Loucy (cell line): Measurements from ENCODE around the gene BBX.
A peak's percentile ranks its signal among the peaks of the same experiment; 100 is the strongest.

Source experiments
- H2AFZ ChIP-seq: fragments of 200-600 bp; sonication (generic); 2 replicates; pipeline ENCODE4 v1.6.0; 2016; ENCODE audit warnings: antibody characterized with exemption, mild to moderate bottlenecking, low read length, moderate library complexity
- H3F3A ChIP-seq: fragments of 200-600 bp; 2 replicates; pipeline ENCODE4 v1.6.0; 2016; ENCODE audit warnings: antibody characterized with exemption, low read depth, mild to moderate bottlenecking
- H3K27me3 ChIP-seq: fragments of 200-600 bp; sonication (generic); 2 replicates; pipeline ENCODE4 v1.6.1; 2014; ENCODE audit warnings: low read length, mild to moderate bottlenecking; ENCODE audit not compliant: insufficient read depth, poor library complexity, severe bottlenecking
- H3K36me3 ChIP-seq: fragments of 200-600 bp; sonication (generic); 2 replicates; pipeline ENCODE4 v1.6.1; 2016; ENCODE audit warnings: low read length; ENCODE audit not compliant: insufficient read depth
- H3K4me1 ChIP-seq: fragments of 200-600 bp; sonication (generic); 2 replicates; pipeline ENCODE4 v1.5.1; 2014; ENCODE audit warnings: low read length, mild to moderate bottlenecking; ENCODE audit not compliant: insufficient read depth, poor library complexity, severe bottlenecking
- H3K4me2 ChIP-seq: fragments of 200-600 bp; sonication (generic); 2 replicates; pipeline ENCODE4 v1.6.0; 2014; ENCODE audit warnings: antibody characterized with exemption, low read length, low read depth, mild to moderate bottlenecking; ENCODE audit not compliant: poor library complexity, severe bottlenecking
- H3K4me3 ChIP-seq: fragments of 200-600 bp; sonication (generic); 2 replicates; pipeline ENCODE4 v1.5.1; 2014; ENCODE audit warnings: low read length, mild to moderate bottlenecking, mixed read lengths; ENCODE audit not compliant: poor library complexity, severe bottlenecking
- H3K79me2 ChIP-seq: fragments of 200-600 bp; sonication (generic); 2 replicates; pipeline ENCODE4 v1.6.1; 2014; ENCODE audit warnings: low read length; ENCODE audit not compliant: insufficient read depth
- H3K9ac ChIP-seq: fragments of 200-600 bp; sonication (generic); 2 replicates; pipeline ENCODE4 v1.6.0; 2014; ENCODE audit warnings: mild to moderate bottlenecking, low read depth, low read length, moderate library complexity; ENCODE audit not compliant: poor library complexity, severe bottlenecking
- H3K9me2 ChIP-seq: fragments of 200-600 bp; sonication (generic); replicated peaks from 2 replicates; pipeline ENCODE4 v1.6.1; 2016; ENCODE audit warnings: low read depth, low read length, mixed read lengths
- H3K9me3 ChIP-seq: fragments of 200-600 bp; sonication (generic); 2 replicates; pipeline ENCODE4 v1.6.1; 2014; ENCODE audit warnings: mild to moderate bottlenecking, antibody characterized with exemption, low read length, low read depth; ENCODE audit not compliant: insufficient read depth
- H4K20me1 ChIP-seq: fragments of 200-600 bp; sonication (generic); 2 replicates; pipeline ENCODE4 v1.6.0; 2014; ENCODE audit warnings: antibody characterized with exemption, low read length, mild to moderate bottlenecking; ENCODE audit not compliant: insufficient read depth, poor library complexity, severe bottlenecking
- EZH2phosphoT487 ChIP-seq: fragments of 200-600 bp; IDR thresholded peaks from 2 replicates; pipeline ENCODE4 v1.6.1; 2018; ENCODE audit warnings: antibody characterized with exemption, mild to moderate bottlenecking, moderate library complexity, borderline replicate concordance
- TF ChIP-seq, protein P1 (sequence below): fragments of 200-600 bp; sonication (generic); conservative IDR thresholded peaks from 2 replicates; pipeline ENCODE4 v1.5.1; 2014; ENCODE audit warnings: mild to moderate bottlenecking, antibody characterized with exemption, low read length

Gene BBX

DNA sequence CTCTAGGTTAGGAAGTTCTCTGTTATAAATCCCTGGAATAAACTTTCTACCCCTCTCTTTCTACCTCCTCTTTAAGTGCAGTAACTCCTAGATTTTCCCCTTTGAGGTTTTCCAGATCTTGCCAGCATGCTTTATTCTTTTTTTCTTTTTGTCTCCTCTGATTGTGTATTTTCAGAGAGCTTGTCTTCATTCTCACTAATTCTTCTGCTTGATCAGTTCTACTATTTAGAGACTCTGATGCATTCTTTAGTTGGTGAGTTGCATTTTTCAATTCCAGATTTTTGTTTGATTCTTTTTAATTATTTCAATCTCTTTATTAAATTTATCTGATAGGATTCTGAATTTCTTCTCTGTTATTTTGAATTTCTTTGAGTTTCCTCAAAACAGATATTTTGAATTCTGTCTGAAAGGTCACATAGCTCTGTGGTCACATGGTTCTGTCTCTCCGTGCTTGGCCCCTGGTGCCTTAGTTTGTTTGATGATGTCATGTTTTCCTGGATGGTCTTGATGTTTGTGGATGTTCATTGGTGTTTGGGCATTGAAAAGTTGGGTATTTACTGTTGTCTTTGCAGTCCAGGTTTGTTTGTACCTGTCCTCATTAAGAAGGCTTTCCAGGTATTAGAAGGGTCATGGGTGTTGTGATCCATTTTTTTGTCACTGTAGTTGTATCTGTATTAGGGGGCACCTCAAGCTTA, 89.2 kb downstream of the BBX start:
- Histone ChIP-seq H3K9me3 (peaks cover 9% of the 10 kb centered on the region; the same call in 1 of the 2 replicates), H3K79me2 (peaks cover 85% of the 10 kb centered on the region), H3F3A (no peaks in the 10 kb centered on the region), H3K4me2 (no peak overlapping the region), H3K27me3 (no peaks in the 10 kb centered on the region), H3K36me3 (peaks cover 4% of the 10 kb centered on the region; the same call in 1 of the 2 replicates), H4K20me1 (peaks cover 6% of the 10 kb centered on the region), H2AFZ (no peak overlapping the region), H3K4me1 (peaks cover 4% of the 10 kb centered on the region), H3K9me2 (no peaks in the 10 kb centered on the region), H3K4me3 (no peak overlapping the region), H3K9ac (no peak overlapping the region)
- no peak for TF ChIP-seq EZH2phosphoT487

DNA sequence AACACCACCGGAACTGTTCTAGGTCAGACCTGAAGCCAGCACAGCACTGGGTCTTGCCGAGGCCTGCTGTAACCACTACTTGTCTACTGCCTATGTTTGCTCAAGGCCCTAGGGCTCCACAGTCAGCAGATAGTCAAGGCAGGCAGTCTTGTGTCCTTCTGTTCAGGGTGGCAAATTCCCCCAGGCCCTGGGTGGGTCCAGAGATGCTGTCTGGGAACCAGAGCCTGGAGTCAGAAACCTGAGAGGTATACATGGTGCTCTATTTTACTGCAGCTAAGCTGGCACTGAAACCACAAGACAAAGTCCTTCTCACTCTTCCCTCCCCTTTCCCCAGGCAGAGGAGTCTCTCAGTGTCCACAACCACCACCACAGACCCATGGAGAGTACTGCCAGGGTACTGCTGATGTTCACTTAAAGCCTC, 89.9 kb downstream of the BBX start:
- Histone ChIP-seq H4K20me1 (peaks cover 6% of the 10 kb centered on the region), H3K9me2 (no peaks in the 10 kb centered on the region), H3K9ac (no peak overlapping the region), H3K79me2 (peaks cover 87% of the 10 kb centered on the region), H3K27me3 (no peaks in the 10 kb centered on the region), H3K36me3 (peaks cover 4% of the 10 kb centered on the region; the same call in 1 of the 2 replicates), H3K4me2 (no peak overlapping the region), H3K4me3 (no peak overlapping the region), H2AFZ (no peak overlapping the region), H3K4me1 (peaks cover 4% of the 10 kb centered on the region), H3K9me3 (peaks cover 9% of the 10 kb centered on the region; the same call in 1 of the 2 replicates), H3F3A (no peaks in the 10 kb centered on the region)
- no peak for TF ChIP-seq EZH2phosphoT487
- TF ChIP-seq, protein P1, sequence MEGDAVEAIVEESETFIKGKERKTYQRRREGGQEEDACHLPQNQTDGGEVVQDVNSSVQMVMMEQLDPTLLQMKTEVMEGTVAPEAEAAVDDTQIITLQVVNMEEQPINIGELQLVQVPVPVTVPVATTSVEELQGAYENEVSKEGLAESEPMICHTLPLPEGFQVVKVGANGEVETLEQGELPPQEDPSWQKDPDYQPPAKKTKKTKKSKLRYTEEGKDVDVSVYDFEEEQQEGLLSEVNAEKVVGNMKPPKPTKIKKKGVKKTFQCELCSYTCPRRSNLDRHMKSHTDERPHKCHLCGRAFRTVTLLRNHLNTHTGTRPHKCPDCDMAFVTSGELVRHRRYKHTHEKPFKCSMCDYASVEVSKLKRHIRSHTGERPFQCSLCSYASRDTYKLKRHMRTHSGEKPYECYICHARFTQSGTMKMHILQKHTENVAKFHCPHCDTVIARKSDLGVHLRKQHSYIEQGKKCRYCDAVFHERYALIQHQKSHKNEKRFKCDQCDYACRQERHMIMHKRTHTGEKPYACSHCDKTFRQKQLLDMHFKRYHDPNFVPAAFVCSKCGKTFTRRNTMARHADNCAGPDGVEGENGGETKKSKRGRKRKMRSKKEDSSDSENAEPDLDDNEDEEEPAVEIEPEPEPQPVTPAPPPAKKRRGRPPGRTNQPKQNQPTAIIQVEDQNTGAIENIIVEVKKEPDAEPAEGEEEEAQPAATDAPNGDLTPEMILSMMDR: no peak

DNA sequence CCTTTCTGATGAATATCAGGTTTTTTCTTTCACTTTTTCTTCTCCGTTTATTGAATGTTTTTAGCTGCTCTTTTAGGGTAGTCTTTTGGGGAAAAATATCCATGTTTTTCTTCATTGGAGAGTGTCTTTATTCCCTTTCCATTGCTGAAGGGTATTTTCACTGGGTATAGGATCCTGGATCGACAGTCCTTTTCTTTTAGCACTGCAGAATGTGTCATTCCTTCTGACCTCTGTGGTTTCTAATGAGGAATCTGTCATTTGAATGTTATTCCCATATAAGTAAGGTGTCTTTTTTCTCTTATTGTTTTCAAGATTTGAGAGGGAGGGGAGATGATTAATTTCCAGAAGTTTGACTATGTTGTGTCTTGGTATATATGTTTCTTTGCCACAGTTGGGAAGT, 96.8 kb downstream of the BBX start:
- Histone ChIP-seq H3K4me3 (peak overlapping the region; percentile 58), H2AFZ (no peak overlapping the region), H3K4me2 (peak overlapping the region; percentile 69), H3F3A (no peaks in the 10 kb centered on the region), H3K9me3 (no peaks in the 10 kb centered on the region), H3K27me3 (no peaks in the 10 kb centered on the region), H3K79me2 (peaks cover 91% of the 10 kb centered on the region), H3K36me3 (no peaks in the 10 kb centered on the region), H3K9me2 (no peaks in the 10 kb centered on the region), H4K20me1 (peaks cover 38% of the 10 kb centered on the region), H3K4me1 (peaks cover 47% of the 10 kb centered on the region), H3K9ac (no peak overlapping the region)
- TF ChIP-seq, protein P1: no peak
- no peak for TF ChIP-seq EZH2phosphoT487

DNA sequence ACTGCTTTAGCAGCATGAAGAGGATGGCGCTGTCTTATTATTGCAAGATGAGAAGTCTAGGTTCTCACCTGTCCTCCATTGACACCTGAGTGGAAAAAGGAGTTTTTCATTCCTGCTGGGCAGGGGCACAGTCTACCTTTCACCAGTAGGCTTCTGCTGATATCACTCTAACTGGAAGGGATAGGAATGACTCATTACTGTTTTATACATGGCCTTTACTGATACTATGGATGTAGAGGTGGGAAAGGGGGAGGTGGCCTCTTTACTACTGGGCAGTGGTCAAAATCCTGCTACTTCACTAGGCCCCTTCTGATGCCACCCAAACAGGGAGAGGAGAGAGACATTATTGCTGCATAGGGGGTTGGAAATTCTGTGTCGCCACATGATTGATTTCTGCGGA, 97.8 kb downstream of the BBX start:
- no peaks in the 10 kb centered on the region for H3K9me3 ChIP-seq
- no peak overlapping the region for H2AFZ ChIP-seq
- peak overlapping the region; percentile 7 for H3K4me2 ChIP-seq
- no peaks in the 10 kb centered on the region for H3K36me3 ChIP-seq
- no peak overlapping the region for H3K9ac ChIP-seq
- peaks cover 38% of the 10 kb centered on the region for H4K20me1 ChIP-seq
- H3K79me2 ChIP-seq: peaks cover 93% of the 10 kb centered on the region
- H3K4me1 ChIP-seq: peaks cover 47% of the 10 kb centered on the region
- no peaks in the 10 kb centered on the region for H3F3A ChIP-seq
- no peaks in the 10 kb centered on the region for H3K9me2 ChIP-seq
- H3K27me3 ChIP-seq: no peaks in the 10 kb centered on the region
- no peak overlapping the region for H3K4me3 ChIP-seq
- TF ChIP-seq EZH2phosphoT487: no peak
- TF ChIP-seq, protein P1: no peak
